Measurements from ENCODE around the gene SATB2.

SATB2 gene

DNA sequence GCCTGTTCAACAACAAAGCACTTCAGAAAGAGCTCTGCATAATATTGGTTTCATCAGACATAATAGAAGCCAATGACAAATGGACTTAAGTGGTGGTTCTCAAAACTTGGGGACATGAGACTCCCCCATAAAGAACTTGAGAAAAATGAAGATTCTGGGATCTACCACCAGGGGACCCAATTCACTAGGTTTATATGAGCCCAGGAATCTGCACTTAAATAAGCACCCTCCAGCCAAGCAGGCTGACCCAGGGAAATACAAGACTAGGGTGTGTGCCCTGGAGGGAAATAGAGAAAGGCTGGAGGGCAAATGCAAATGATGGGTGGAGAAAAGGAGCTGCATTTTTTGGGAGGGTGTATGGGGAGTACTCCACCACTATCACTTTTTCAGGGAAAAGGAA lies 52.5 kb downstream of the SATB2 start:
- H3K4me3 ChIP-seq (replicated peaks in 1 of 2; ENCODE audit: low read depth in 2 of 2, low read length in 2 of 2), result no peak overlapping the region
- peak; percentile 21 to 47 for DNase-seq (ENCODE audit: low read depth in 2 of 2)
- TF ChIP-seq, protein P1, sequence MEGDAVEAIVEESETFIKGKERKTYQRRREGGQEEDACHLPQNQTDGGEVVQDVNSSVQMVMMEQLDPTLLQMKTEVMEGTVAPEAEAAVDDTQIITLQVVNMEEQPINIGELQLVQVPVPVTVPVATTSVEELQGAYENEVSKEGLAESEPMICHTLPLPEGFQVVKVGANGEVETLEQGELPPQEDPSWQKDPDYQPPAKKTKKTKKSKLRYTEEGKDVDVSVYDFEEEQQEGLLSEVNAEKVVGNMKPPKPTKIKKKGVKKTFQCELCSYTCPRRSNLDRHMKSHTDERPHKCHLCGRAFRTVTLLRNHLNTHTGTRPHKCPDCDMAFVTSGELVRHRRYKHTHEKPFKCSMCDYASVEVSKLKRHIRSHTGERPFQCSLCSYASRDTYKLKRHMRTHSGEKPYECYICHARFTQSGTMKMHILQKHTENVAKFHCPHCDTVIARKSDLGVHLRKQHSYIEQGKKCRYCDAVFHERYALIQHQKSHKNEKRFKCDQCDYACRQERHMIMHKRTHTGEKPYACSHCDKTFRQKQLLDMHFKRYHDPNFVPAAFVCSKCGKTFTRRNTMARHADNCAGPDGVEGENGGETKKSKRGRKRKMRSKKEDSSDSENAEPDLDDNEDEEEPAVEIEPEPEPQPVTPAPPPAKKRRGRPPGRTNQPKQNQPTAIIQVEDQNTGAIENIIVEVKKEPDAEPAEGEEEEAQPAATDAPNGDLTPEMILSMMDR (IDR thresholded peaks at IDR 0.05; ENCODE audit: low read depth, low read length), result peak; percentile 42

DNA sequence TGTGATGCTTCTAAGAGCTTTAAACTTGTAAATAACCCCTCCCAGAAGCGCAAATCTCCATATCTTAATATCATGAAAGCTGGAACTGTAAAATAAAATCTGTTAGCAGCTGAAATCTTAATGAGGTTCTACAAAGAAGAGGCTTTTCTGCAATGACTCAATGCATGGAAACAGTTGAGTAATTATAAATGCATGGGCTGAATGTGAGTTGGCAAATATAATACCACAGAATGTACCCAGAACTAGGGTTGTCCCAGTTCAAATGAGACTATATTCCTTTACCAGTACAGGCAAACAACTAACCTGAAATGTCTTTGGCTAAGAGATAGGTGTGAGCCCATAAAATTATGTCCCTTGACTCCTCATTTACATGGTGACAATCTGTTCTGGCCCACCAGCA lies 52.9 kb downstream of the SATB2 start:
- peak; percentile 12 to 83 for DNase-seq (ENCODE audit: low read depth in 2 of 2)
- TF ChIP-seq, protein P1 (IDR thresholded peaks at IDR 0.05; ENCODE audit: low read depth, low read length), result no peak
- no peak overlapping the region for H3K4me3 ChIP-seq (replicated peaks in 1 of 2; ENCODE audit: low read depth in 2 of 2, low read length in 2 of 2)

DNA sequence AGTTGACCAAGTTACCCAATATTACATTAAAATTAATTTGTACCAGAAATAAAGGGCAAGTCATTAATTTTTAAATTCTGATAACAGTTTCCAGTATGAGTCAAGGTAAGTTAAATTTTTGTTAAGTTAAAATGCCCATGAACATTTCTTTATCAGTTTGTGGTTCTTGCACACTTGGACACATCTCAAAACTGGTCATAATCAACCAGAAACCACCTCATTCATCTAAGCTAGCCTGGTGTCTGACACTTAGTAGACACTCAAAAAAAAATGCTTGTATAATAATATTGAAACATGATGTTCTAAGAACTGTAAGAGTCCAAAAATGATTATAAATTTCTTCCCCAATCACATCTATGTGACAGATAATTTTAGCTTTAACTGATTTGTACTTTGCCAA lies 62.4 kb downstream of the SATB2 start:
- DNase-seq (ENCODE audit: low read depth in 2 of 2), result peak in 1 of 2 donors; percentile 3
- TF ChIP-seq, protein P1 (IDR thresholded peaks at IDR 0.05; ENCODE audit: low read depth, low read length), result no peak
- H3K4me3 ChIP-seq (replicated peaks in 1 of 2; ENCODE audit: low read depth in 2 of 2, low read length in 2 of 2), result no peak overlapping the region

DNA sequence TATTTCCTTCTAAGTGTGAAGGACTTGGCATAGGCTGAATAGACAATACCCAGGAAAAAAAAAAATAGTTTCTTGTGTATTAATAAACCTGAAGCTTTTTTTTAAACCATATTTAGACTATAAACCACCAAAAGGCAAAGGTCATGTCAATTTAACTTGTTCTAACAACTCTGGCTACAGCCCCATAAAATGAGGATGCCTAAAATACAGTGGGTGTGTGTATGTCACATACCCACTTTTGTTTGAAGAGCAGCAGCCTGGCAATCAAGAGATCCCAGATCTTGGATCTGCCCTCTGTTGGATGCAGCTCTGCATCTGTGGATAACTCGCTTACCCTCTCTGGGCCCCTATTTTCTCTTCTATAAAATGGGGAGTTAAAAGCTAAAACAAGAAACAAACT lies 65.4 kb downstream of the SATB2 start:
- H3K4me3 ChIP-seq (replicated peaks in 1 of 2; ENCODE audit: low read depth in 2 of 2, low read length in 2 of 2), result no peak overlapping the region
- TF ChIP-seq, protein P1 (IDR thresholded peaks at IDR 0.05; ENCODE audit: low read depth, low read length), result no peak
- DNase-seq (ENCODE audit: low read depth in 2 of 2), result no peak

DNA sequence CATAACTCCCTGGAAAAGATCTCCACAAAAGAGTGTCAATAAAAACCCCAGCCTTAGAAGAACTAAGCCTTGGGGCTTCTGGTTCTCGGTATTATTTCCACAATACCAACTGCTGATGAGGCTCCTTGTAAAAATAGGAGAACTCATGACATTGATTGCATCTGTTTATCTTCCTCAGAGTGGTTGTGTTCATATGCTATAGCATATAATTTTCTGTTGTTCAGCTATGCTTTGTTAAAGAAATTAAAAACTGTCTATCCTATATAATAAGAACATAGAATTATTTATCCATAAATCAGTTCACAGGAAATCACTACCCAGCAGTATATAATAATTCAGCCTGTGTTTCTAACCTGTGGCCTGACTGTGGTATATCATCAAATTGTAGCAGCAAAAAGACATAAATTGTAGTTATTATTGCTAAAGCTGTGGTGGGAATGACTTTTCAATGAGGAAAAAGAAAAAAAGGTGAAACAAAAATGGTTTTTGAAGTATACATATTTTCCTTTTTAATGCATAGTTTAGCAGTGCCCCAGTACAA lies 68.9 kb downstream of the SATB2 start:
- no peak for DNase-seq (ENCODE audit: low read depth in 2 of 2)
- TF ChIP-seq, protein P1 (IDR thresholded peaks at IDR 0.05; ENCODE audit: low read depth, low read length), result no peak
- H3K4me3 ChIP-seq (replicated peaks in 1 of 2; ENCODE audit: low read depth in 2 of 2, low read length in 2 of 2), result no peak overlapping the region

DNA sequence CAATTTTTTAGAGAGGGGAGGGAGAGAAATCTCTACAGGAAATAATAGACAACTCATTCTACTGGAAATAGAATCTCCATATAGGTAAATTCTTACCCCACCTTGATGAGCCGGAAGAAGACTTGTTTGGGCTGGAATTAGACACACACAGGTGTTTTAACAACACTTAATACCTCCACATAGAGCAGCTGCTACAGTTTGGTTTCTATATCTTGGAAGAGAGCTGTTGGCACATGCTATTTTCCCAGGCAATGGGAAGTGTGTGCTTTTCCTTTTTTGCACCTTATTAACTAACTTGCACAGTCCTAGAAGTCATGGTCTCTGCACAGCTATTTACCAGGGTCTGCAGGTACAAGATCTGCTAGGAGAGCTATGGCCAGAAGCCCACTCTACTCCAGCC lies 73.7 kb downstream of the SATB2 start:
- H3K4me3 ChIP-seq (replicated peaks in 1 of 2; ENCODE audit: low read depth in 2 of 2, low read length in 2 of 2), result no peak overlapping the region
- DNase-seq (ENCODE audit: low read depth in 2 of 2), result no peak
- TF ChIP-seq, protein P1 (IDR thresholded peaks at IDR 0.05; ENCODE audit: low read depth, low read length), result no peak

DNA sequence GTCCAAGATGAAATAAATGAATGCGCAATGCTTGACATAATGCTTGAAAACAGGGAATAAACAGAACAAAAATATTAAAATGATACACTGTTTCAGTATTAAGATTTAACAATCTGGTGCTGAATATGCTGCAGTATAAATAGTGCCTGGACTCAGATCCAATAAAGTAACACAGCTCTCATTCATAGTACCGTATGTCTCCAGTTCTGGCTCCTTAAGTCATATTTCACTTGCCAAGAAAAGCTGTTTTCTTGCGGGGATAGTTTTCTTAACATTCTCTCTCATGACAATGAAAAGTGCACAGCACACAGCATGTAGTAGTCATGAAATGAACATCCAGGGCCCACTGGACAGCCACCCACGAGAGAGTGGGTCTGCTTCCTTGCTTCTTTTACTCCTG lies 74.7 kb downstream of the SATB2 start:
- no peak for DNase-seq (ENCODE audit: low read depth in 2 of 2)
- TF ChIP-seq, protein P1 (IDR thresholded peaks at IDR 0.05; ENCODE audit: low read depth, low read length), result no peak
- no peak overlapping the region for H3K4me3 ChIP-seq (replicated peaks in 1 of 2; ENCODE audit: low read depth in 2 of 2, low read length in 2 of 2)
